ENCODE results near the gene RRP9.

GRCh38 chr3:51896607-51897305 lies 44.9 kb downstream of the RRP9 start:
- TF ChIP-seq CTCF (IDR thresholded peaks at IDR 0.05) (no peak), EP300 (IDR thresholded peaks at IDR 0.05) (no peak)
